CD4-positive, alpha-beta T cell (primary cell): ENCODE results near the gene FGFR1OP2. TPM values are rescaled to one million over a fixed set of nuclear protein-coding genes. Genes with fewer than 3 reads are reported as not detected.

Source experiments
- ATAC-seq: fragments of 200-7000 bp; cut with Tn5 transposase; one replicate; pipeline ENCODE4 v1.10.0; 2022; ENCODE audit warnings: mild to moderate bottlenecking; ENCODE audit not compliant: poor library complexity
- CTCF ChIA-PET: fragments of 350-600 bp; sonication (Branson Sonifier 250); formaldehyde crosslinking; loops from one replicate; lab custom pipeline; 2021; ENCODE audit warnings: antibody characterized with exemption, inconsistent platforms; lab: Charles Lee
- POLR2A ChIA-PET: fragments of 350-600 bp; sonication (Branson Sonifier 250); formaldehyde crosslinking; loops from one replicate; lab custom pipeline; 2021; ENCODE audit warnings: antibody characterized with exemption, inconsistent platforms; lab: Charles Lee
- DNase-seq, 14 experiments: peaks; one replicate each; pipeline ENCODE4 v3.0.0-alpha.2; 2013 to 2020; ENCODE audit warnings: mixed read lengths in 2 of 14
- H3K27ac ChIP-seq, 2 donors: one replicate each; pipeline versions ENCODE4 v1.5.1 to v1.7.0; 2013; ENCODE audit warnings: low read length in 2 of 2, low read depth in 1 of 2, mild to moderate bottlenecking in 1 of 2
- H3K27me3 ChIP-seq, 2 experiments: 1 replicate in 1 of 2; 2 replicates in 1 of 2; pipeline versions ENCODE4 v1.6.1 to v1.7.0; 2013; ENCODE audit warnings: low read length in 2 of 2, control low read depth in 1 of 2, mild to moderate bottlenecking in 1 of 2, moderate library complexity in 1 of 2; ENCODE audit not compliant: insufficient read depth in 2 of 2, control insufficient read depth in 1 of 2
- H3K36me3 ChIP-seq: one replicate; pipeline ENCODE4 v1.6.1; 2013; ENCODE audit warnings: low read length, control low read depth; ENCODE audit not compliant: insufficient read depth
- H3K4me1 ChIP-seq: one replicate; pipeline ENCODE4 v1.6.1; 2013; ENCODE audit warnings: low read length, control low read depth; ENCODE audit not compliant: insufficient read depth
- H3K4me3 ChIP-seq: one replicate; pipeline ENCODE4 v1.5.1; 2013; ENCODE audit warnings: mild to moderate bottlenecking, low read length, moderate library complexity
- H3K9me3 ChIP-seq, 2 experiments: 1 replicate in 1 of 2; 2 replicates in 1 of 2; pipeline versions ENCODE4 v1.6.1 to v1.7.0; 2013; ENCODE audit warnings: low read length in 2 of 2, mild to moderate bottlenecking in 2 of 2, control low read depth in 1 of 2, moderate library complexity in 1 of 2; ENCODE audit not compliant: control insufficient read depth in 1 of 2, insufficient read depth in 1 of 2
- H3K27ac Mint-ChIP-seq: one replicate; pipeline ENCODE4 v1.8.0; 2020; ENCODE audit warnings: mixed read lengths
- H3K27me3 Mint-ChIP-seq: one replicate; pipeline ENCODE4 v1.8.0; 2021; ENCODE audit warnings: mixed read lengths
- H3K36me3 Mint-ChIP-seq: one replicate; pipeline ENCODE4 v1.8.0; 2021; ENCODE audit warnings: low read depth, mixed read lengths
- H3K4me1 Mint-ChIP-seq: one replicate; pipeline ENCODE4 v1.8.0; 2021; ENCODE audit warnings: low read depth, mixed read lengths
- H3K4me3 Mint-ChIP-seq: one replicate; pipeline ENCODE4 v1.8.0; 2020; ENCODE audit warnings: mild to moderate bottlenecking, mixed read lengths
- H3K9me3 Mint-ChIP-seq: one replicate; pipeline ENCODE4 v1.8.0; 2020; ENCODE audit warnings: mixed read lengths
- intact Hi-C, 2 experiments: fragments of 100-400 bp; cut with DNase I in 1 of 2; cut with micrococcal nuclease in 1 of 2; formaldehyde crosslinking; loops; one replicate each; pipeline versions ENCODE4 v1.15.1 to v1.9.0; 2023 to 2025; cut with DNase I, micrococcal nuclease
- total RNA-seq, 174 experiments: library from RNA in 2 of 174; stranded (reverse) in 2 of 174; gene quantifications; one replicate each; pipeline ENCODE4 v1.2.3 and lab custom pipeline; 2021 to 2026
- TF ChIP-seq, protein P1 (sequence below): fragments of 200-600 bp; IDR thresholded peaks from one replicate; pipeline ENCODE4 v1.8.0; 2022; ENCODE audit warnings: antibody characterized with exemption, mild to moderate bottlenecking

Gene FGFR1OP2
- total RNA-seq, 2 experiments from 2014 or later = 44.8 to 46.8 TPM

DNA sequence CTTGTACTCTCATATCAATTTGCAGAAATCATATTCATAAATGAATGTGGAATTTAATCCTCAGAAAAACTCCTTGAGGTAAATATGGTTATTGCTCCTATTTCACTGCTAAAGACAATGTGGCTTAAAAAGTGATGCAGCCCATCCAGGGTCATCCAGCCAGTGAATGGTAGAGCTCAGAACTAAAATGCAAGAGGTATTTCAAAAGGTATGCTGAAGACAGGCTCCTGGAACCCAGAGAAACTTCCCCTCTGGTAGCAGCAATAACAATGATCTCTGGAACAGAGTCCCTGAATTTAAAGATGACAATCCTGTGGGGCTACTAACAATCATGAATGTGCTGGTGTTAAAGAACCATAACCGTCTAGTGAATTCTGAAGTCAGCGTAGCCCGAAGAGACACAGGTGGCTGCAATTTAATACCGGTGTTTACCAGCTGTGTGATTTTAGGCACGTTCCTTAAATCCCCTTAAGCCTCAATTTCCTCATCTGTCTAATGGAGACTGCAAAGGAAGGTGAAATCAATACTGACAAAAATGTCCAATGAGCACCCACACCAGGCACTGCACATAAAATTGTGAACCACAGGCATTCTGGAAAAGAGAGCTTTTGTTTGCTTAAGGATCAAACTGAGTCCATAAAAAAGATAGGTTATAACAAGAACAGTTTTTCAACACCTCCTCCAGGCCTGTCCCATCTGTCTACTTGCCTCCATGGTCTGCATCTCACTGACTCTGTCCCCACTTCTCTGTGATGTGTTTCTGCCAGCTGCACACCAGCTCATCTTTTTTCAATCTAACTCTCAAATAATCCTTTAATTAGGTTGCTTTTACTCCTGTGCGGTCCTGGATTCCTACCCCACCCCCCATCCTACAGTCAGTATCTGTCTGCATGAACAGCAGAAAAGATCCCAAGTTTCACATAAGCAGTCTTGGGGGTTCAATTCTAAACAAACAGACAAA lies 65.4 kb downstream of the FGFR1OP2 start:
- Histone ChIP-seq H3K36me3 (peaks cover 6% of the 10 kb centered on the region), H3K4me3 (no peak overlapping the region), H3K27me3 (no peaks in the 10 kb centered on the region), H3K4me1 (peaks cover 4% of the 10 kb centered on the region), H3K9me3 (no peaks in the 10 kb centered on the region), H3K27ac (no peak overlapping the region)
- H3K27me3 Mint-ChIP-seq = no peaks in the 10 kb centered on the region
- no peak for ATAC-seq
- ChIA-PET POLR2A (interaction anchor here (1.0 to 2.0 kb wide), 2 partner anchors 10 to 12 kb away, joined by 3 to 6 read pairs; partner anchors contain the start of gene TM7SF3), CTCF (interaction anchor here (1.9 kb wide), 1 partner anchor 10 kb away, joined by 4 read pairs; the partner anchor contains the start of gene TM7SF3)
- no peak for DNase-seq
- H3K27ac Mint-ChIP-seq = no peak overlapping the region
- H3K9me3 Mint-ChIP-seq = no peaks in the 10 kb centered on the region
- no peak overlapping the region for H3K4me3 Mint-ChIP-seq
- TF ChIP-seq, protein P1, sequence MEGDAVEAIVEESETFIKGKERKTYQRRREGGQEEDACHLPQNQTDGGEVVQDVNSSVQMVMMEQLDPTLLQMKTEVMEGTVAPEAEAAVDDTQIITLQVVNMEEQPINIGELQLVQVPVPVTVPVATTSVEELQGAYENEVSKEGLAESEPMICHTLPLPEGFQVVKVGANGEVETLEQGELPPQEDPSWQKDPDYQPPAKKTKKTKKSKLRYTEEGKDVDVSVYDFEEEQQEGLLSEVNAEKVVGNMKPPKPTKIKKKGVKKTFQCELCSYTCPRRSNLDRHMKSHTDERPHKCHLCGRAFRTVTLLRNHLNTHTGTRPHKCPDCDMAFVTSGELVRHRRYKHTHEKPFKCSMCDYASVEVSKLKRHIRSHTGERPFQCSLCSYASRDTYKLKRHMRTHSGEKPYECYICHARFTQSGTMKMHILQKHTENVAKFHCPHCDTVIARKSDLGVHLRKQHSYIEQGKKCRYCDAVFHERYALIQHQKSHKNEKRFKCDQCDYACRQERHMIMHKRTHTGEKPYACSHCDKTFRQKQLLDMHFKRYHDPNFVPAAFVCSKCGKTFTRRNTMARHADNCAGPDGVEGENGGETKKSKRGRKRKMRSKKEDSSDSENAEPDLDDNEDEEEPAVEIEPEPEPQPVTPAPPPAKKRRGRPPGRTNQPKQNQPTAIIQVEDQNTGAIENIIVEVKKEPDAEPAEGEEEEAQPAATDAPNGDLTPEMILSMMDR = no peak
- peaks cover 37% of the 10 kb centered on the region for H3K4me1 Mint-ChIP-seq
- peaks cover 43% of the 10 kb centered on the region for H3K36me3 Mint-ChIP-seq
- intact Hi-C loops = no loop called here

GRCh38 chr12:27005495-27005894 lies 67.2 kb downstream of the FGFR1OP2 start:
- POLR2A ChIA-PET = no interaction called here
- no peaks in the 10 kb centered on the region for H3K9me3 ChIP-seq
- TF ChIP-seq, protein P1 = no peak
- CTCF ChIA-PET = no interaction called here
- H3K36me3 ChIP-seq = no peaks in the 10 kb centered on the region
- no peaks in the 10 kb centered on the region for H3K27me3 Mint-ChIP-seq
- peaks cover 37% of the 10 kb centered on the region for H3K36me3 Mint-ChIP-seq
- H3K27me3 ChIP-seq = no peaks in the 10 kb centered on the region
- intact Hi-C loops = no loop called here
- H3K27ac Mint-ChIP-seq = no peak overlapping the region
- peaks cover 53% of the 10 kb centered on the region for H3K4me1 Mint-ChIP-seq
- H3K9me3 Mint-ChIP-seq = no peaks in the 10 kb centered on the region
- DNase-seq (no peak), ATAC-seq (no peak)
- peaks cover 4% of the 10 kb centered on the region for H3K4me1 ChIP-seq
- H3K27ac ChIP-seq = no peak overlapping the region
- no peak overlapping the region for H3K4me3 ChIP-seq
- no peak overlapping the region for H3K4me3 Mint-ChIP-seq

GRCh38 chr12:27006797-27007467 lies 68.7 kb downstream of the FGFR1OP2 start:
- H3K9me3 Mint-ChIP-seq = no peaks in the 10 kb centered on the region
- CTCF ChIA-PET = no interaction called here
- no peak overlapping the region for H3K27ac Mint-ChIP-seq
- H3K27me3 Mint-ChIP-seq = no peaks in the 10 kb centered on the region
- no peak overlapping the region for H3K4me3 Mint-ChIP-seq
- Histone ChIP-seq H3K4me3 (no peak overlapping the region), H3K9me3 (no peaks in the 10 kb centered on the region), H3K36me3 (no peaks in the 10 kb centered on the region), H3K27ac (no peak overlapping the region), H3K27me3 (no peaks in the 10 kb centered on the region), H3K4me1 (no peaks in the 10 kb centered on the region)
- no peak for DNase-seq
- peaks cover 36% of the 10 kb centered on the region for H3K36me3 Mint-ChIP-seq
- peaks cover 58% of the 10 kb centered on the region for H3K4me1 Mint-ChIP-seq
- intact Hi-C loops = no loop called here
- TF ChIP-seq, protein P1 = no peak
- POLR2A ChIA-PET = no interaction called here
- ATAC-seq = no peak
